Small intestine (tissue), 7 donors: Measurements from ENCODE around the gene UBASH3A. TPM values are rescaled to one million over a fixed set of nuclear protein-coding genes. Genes with fewer than 3 reads are reported as not detected.

ENCODE experiments used
- DNase-seq, 2 donors: peaks; one replicate each; pipeline versions ENCODE4 v3.0.0 to v3.0.0-alpha.2; 2013
- FAIRE-seq: peaks from 2 replicates; lab custom pipeline; 2012; peaks lifted over from hg19 to GRCh38; lab: Jason Lieb, UNC
- H3K27ac ChIP-seq, 3 donors: one replicate each; pipeline ENCODE4 v1.5.1; 2013; ENCODE audit warnings: low read length in 2 of 3, mild to moderate bottlenecking in 2 of 3, control low read depth in 1 of 3, inconsistent platforms in 1 of 3, low read depth in 1 of 3, moderate library complexity in 1 of 3
- H3K27me3 ChIP-seq, 3 donors: one replicate each; pipeline ENCODE4 v1.6.1; 2013; ENCODE audit warnings: low read length in 3 of 3, inconsistent platforms in 1 of 3; ENCODE audit not compliant: control insufficient read depth in 3 of 3, insufficient read depth in 3 of 3
- H3K36me3 ChIP-seq, 3 donors: one replicate each; pipeline ENCODE4 v1.6.1; 2013; ENCODE audit warnings: low read length in 3 of 3, inconsistent platforms in 1 of 3, low read depth in 1 of 3, mild to moderate bottlenecking in 1 of 3, moderate library complexity in 1 of 3; ENCODE audit not compliant: control insufficient read depth in 3 of 3, insufficient read depth in 2 of 3
- H3K4me1 ChIP-seq, 3 donors: one replicate each; pipeline ENCODE4 v1.6.1; 2013; ENCODE audit warnings: low read length in 2 of 3, inconsistent platforms in 1 of 3, low read depth in 1 of 3, mild to moderate bottlenecking in 1 of 3, moderate library complexity in 1 of 3; ENCODE audit not compliant: control insufficient read depth in 3 of 3, insufficient read depth in 2 of 3
- H3K4me3 ChIP-seq, 3 donors: one replicate each; pipeline ENCODE4 v1.5.1; 2013; ENCODE audit warnings: low read length in 3 of 3, control low read depth in 1 of 3, inconsistent platforms in 1 of 3, low read depth in 1 of 3, mild to moderate bottlenecking in 1 of 3, moderate library complexity in 1 of 3
- H3K9me3 ChIP-seq, 2 donors: one replicate each; pipeline ENCODE4 v1.6.1; 2013; ENCODE audit warnings: low read depth in 1 of 2, low read length in 1 of 2; ENCODE audit not compliant: control insufficient read depth in 2 of 2, insufficient read depth in 1 of 2
- WGBS, 3 donors: extraction: QIAGEN DNeasy Blood & Tissue Kit; methylation state at CpG; one replicate each; pipeline ENCODE4 v1.1.7; 2013; 5-methylcytosine and 5-hydroxymethylcytosine counted together
- polyA plus RNA-seq, 4 donors: library from polyadenylated mRNA; stranded (reverse) in 3 of 4; unstranded in 1 of 4; fragments of 200-250 nt in 3 of 4; fragments of 120-200 nt in 1 of 4; gene quantifications; one replicate each; pipeline versions ENCODE4 v1.2.1 to v1.2.3, GENCODE V29; 2013
- donor health status: healthy with polysubstance abuse.
- donor health status: control.
- donor health status: control.
- donor health status: Bipolar disorder and iron deficiency.
- donor health status: healthy.

The UBASH3A gene
- polyA plus RNA-seq, 4 donors, result 0.42 to 2.4 (median 0.76) TPM

GRCh38 chr21:42496839-42497202 is 93.1 kb downstream of the UBASH3A start:
- Histone ChIP-seq H3K27me3 (no peaks in the 10 kb centered on the region), H3K4me1 (peaks cover 2 to 40% (median 8%) of the 10 kb centered on the region in 3 donors), H3K36me3 (no peaks in the 10 kb centered on the region), H3K9me3 (no peaks in the 10 kb centered on the region), H3K4me3 (peak overlapping the region; percentile 20 to 71 (median 64)), H3K27ac (peak overlapping the region; percentile 71 to 88 (median 88))
- WGBS, 3 donors, result 9 to 18% (median 15%) methylated on average over 19 of the region's 19 CpGs
- peak in 1 of 2 donors; percentile 70 for DNase-seq
- no peak for FAIRE-seq

Other genes with a start within 250 kb of the UBASH3A start
- gene ABCG1, start 184.8 kb upstream of the UBASH3A start, polyA plus RNA-seq, result 10 to 100 TPM in 3 of 4 donors, 1 to 10 TPM in 1; 5.5 to 46.5 (median 21.2) TPM
- 1,000 to 10,000 TPM in 1 of 4 donors, 100 to 1,000 TPM in 3; 758 to 1,395 (median 912) TPM for gene TFF3, start 88.5 kb upstream of the UBASH3A start, polyA plus RNA-seq
- 1 to 10 TPM in 2 of 4 donors, under 1 TPM in 1, not detected in 1; 0.21 to 5.0 (median 1.4) TPM for gene TFF2, start 52.9 kb upstream of the UBASH3A start, polyA plus RNA-seq
- gene TFF1, start 37.4 kb upstream of the UBASH3A start, polyA plus RNA-seq, result 100 to 1,000 TPM in 3 of 4 donors, 10 to 100 TPM in 1; 14.5 to 187 (median 137) TPM
- 1 to 10 TPM; 1.1 to 9.2 (median 2.6) TPM for gene TMPRSS3, start 7.8 kb upstream of the UBASH3A start, polyA plus RNA-seq
- gene RSPH1, start 92.3 kb downstream of the UBASH3A start, polyA plus RNA-seq, result 10 to 100 TPM in 2 of 4 donors, 1 to 10 TPM in 2; 3.8 to 14.1 (median 7.8) TPM
- gene SLC37A1, start 110.0 kb downstream of the UBASH3A start, polyA plus RNA-seq, result 10 to 100 TPM; 30.0 to 80.7 (median 37.6) TPM
- 10 to 100 TPM; 31.0 to 96.6 (median 49.6) TPM for gene PDE9A, start 249.7 kb downstream of the UBASH3A start, polyA plus RNA-seq